Stimulated activated CD4-positive, alpha-beta T cell treated with anti-CD3 and anti-CD28 coated beads, Interleukin-15, amount 100 ng/mL, for 48 hours (primary cell): Measurements from ENCODE around the gene HMGB2.

Experiments
- DNase-seq, 2 donors: peaks; one replicate each; pipeline ENCODE4 v3.0.0-alpha.2; 2020; ENCODE audit warnings: low read depth in 2 of 2

HMGB2 gene

DNA sequence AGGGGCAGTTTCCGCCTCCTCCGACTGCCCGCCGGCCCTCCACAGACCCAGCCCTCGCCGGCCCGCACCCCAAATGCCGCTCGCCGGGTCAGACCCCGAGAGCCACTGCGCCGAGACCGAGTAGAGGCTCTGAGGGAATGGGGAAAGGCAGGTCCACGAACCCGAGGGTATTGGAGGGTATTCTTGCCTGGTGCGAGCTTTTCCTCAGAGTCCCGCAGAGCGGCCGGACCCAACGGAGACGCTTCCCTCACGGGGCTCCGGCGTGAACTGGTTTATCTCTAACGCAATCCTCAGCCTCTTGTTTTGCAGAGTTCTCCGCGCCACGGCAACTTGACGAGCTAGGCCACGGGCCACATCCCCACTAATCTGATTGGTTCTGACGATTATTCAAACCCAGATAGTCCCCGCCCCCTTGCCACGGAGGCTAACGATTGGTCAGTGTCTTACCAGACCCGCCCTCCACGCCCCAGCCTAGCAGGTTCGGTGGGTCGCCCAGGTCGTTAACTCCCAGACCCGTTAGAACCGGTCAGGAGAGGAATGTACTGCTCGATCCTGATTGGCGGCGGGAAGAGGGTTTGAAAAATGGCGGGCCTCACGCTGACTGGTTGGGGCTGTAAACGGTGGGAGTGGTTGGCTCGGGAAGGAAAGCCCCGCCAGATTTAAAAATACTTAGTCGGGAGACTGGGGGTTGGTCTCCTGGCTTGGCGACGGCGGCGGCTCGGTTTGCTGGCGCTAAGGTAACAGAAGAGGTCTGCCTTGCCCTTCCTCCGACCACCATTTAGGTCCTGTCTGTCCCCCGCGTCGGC, at the start of gene HMGB2:
TSS of gene HMGB2 (minus strand) at position 274 of the 806 bp plus-strand sequence. CDS start 709 bp downstream, outside the sequence.
- peak; percentile 99 to 100 for DNase-seq

GRCh38 chr4:173382349-173382748, 48.2 kb upstream of the HMGB2 start:
- DNase-seq = no peak

- DNase-seq = no peak
Observed at GRCh38 chr4:173381610-173382009, 47.5 kb upstream of the HMGB2 start.

DNA sequence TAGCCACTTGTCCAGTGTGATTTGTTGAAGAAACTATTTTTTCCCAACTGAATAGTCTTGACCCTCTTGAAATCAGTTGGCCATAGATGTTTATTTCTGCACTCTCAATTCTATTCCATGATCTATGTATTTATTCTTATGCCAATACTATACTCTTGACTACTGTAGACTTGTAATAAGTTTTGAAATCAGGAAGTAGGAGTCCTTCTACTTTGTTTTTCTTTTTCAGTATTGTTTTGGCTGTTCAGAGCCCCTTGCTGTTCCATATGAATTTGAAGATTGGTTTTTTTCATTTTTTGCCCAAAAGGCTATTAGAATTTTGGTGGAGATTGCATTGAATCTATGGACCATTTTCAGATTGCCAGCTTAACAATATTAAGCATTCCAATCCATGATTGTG, 46.8 kb upstream of the HMGB2 start:
- no peak for DNase-seq

DNA sequence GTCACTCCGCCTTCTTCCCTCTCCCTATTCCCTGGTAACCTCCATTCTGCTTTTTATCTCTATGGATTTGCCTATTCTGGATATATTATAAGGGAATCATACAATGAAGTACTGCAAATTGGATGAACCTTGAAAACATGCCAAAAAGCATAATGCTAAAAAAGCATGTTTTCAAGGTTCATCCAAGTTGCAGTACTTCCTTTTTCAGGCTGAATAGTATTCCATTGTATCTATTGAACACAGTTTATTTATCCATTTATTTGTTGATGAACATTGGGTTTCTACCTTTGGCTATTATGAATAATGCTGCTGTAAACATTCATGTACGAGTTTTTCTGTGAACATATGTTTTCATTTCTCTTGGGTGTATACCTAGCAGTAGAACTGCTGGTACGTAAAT, 45.8 kb upstream of the HMGB2 start:
- DNase-seq = no peak

DNA sequence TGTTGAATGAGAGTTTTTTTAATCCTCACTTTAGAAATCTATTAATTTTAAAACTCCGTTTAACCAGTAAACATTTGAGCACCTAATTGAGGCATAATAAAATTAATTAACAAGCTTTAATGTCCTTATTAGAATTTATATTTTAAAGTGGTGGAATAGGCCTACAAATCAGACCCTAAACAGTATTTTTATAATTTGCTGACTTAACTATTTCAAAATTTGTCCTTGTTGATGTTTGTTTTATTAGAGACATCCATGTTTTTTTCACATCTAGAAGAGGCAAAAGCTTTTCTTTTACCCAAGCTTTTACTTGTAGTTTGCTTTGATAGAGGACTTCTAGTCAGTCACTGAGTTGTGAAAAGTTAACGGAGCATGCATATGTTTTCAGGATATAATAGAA, 40.4 kb upstream of the HMGB2 start:
- no peak for DNase-seq

- DNase-seq = peak in 1 of 2 donors; percentile 14
Observed at GRCh38 chr4:173371292-173372192, 37.4 kb upstream of the HMGB2 start.

DNA sequence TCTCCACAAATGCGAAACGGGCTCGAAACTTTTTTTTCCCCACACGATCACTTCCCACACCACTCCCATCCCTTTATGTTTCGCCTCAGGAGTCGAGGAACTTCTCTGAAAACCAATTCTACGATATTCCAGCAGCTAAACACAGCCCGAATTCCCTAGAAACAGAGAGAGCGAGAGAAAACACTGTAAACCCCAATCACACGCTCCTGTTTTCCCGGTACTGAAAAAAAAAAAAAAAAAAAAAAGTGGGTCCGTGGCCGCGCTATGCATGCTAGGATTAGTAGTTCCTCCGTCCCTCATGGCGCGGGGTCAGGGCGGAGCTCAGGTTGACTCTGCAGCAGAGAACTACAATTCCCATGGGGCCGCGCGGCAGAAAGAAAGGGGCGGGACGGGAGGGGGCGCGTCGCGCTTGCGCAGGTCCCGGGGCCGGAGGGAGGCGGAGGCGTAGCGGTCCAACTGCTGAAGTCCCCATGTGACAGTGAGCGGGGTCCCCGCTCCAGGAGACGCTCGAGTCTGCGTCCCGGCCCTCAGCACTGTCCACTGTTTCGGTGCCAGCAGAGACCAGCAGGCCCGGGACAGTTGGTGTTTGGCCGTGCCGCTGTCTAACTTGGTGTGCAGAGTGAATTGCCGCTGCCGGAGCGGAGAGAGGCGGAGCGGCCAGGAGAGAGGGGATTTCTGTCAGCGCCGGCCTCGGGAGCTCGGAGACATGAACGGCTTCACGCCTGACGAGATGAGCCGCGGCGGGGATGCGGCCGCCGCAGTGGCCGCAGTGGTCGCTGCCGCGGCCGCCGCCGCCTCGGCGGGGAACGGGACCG, 36.5 kb upstream of the HMGB2 start, which contains the start of gene SAP30:
TSS of gene SAP30 (plus strand) at position 478 of the 815 bp plus-strand sequence. CDS start at position 707, 229 bp downstream.
- DNase-seq = peak; percentile 92 to 93

- peak; percentile 40 to 44 for DNase-seq
Observed at GRCh38 chr4:173370130-173370476, 35.9 kb upstream of the HMGB2 start.

DNA sequence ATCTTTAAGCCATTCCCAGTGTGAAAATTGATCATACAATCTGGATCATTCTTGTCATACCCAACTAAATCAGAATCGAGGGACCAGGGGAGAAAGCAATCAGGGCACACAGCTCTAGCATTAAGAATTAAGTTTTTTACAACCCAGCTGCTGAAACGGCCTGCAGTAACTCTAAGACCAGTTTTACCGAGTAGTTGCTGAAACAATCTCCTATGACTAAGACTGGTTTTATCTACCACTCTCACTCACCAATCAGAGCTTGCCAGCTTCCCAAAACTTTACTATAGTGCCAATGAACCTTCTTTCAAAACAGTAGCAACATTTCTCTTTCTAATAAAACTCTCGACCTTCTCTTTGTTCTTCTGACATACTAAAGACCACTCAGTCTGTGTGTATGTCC, 33.8 kb upstream of the HMGB2 start:
- DNase-seq = no peak

DNA sequence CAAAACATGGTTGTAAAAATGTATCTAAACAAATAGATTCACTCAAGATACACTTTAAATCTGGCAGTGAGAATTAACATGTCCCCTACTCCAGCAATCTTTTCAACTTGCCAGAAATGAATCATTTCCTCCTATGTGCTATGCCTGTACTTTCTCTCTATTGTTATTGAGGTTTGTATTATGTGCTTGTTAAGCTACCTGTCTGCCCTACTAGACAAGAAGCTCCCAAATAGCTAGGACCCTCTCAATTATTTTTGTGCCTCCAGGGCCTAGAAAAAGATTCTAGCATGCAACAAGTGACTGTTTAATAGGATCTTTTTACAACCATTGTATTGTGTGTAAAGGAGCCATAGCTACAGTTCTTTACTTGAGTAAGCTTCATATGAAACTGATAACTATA, 33.1 kb upstream of the HMGB2 start:
- no peak for DNase-seq

- DNase-seq = no peak
Observed at GRCh38 chr4:173365359-173365996, 31.3 kb upstream of the HMGB2 start.

DNA sequence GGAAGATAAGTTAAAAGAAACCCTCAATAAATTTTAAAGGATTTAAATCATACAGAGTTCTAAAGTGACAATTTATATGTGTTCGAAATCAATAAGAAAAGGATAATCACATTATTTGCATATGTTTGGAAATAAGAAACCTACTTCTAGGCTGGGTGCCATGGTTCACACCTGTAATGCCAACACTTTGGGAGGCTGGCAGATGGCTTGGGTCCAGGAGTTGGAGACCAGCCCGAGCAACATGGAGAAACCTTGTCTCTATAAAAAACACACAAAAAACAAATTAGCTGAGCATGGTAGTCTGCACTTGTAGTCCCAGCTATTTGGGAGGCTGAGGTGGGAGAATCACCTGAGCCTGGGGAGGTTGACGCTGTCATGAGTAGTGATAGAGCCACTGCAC, 28.5 kb upstream of the HMGB2 start:
- no peak for DNase-seq

DNA sequence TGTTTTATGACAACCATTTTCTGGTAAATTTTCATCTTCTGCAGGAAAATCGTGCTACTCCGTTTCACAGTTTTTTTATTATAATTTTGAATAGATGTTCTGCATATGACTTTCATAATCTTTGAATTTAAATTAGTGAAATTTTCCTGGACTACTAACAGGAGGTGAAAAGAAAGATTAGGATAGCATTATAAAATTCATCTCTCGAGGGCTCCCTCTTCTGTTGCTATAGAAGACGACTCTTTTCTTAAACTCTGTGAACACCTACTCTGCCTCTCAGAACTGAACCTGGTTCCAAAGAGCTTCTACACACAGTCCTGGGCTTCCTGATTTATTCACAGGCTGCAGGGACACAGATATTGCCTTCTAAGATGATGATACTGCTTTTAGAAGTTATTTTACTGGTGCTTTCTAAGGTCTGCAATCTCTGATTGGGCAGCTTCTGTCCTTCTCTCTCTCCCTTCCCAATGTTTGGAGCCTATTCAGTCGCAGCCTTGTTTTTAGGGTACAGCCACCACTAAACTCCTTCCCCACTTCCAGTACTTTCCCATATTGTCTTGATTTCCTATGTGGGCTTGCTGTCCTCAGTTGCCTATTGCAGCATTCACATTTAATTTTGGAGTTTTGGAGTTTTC, 26.5 kb upstream of the HMGB2 start:
- DNase-seq = no peak

GRCh38 chr4:173357939-173358338, 23.8 kb upstream of the HMGB2 start:
- DNase-seq = no peak

GRCh38 chr4:173347467-173347866, 13.3 kb upstream of the HMGB2 start:
- no peak for DNase-seq

- no peak for DNase-seq
Observed at GRCh38 chr4:173346074-173346473, 11.9 kb upstream of the HMGB2 start.

DNA sequence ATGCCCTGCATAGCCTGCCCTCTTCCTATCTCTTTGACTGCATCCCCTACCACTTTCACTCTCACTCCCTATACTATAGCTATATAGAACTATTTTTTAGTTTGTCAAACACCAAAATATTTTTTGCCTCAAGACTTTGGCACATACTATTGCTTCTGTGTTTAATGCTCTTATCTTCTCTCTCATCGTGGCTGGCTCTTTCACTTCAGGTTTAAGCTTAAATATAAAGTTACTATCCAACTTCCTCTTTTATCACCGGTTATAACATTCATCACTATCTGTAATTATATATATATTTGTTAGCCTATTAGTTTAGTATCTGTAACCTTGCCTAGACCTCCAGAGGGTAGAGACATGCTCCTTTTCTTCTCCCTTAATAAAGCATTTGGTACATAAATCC, 11.5 kb upstream of the HMGB2 start:
- no peak for DNase-seq

GRCh38 chr4:173343832-173344397, 9.8 kb upstream of the HMGB2 start:
- DNase-seq = no peak

DNA sequence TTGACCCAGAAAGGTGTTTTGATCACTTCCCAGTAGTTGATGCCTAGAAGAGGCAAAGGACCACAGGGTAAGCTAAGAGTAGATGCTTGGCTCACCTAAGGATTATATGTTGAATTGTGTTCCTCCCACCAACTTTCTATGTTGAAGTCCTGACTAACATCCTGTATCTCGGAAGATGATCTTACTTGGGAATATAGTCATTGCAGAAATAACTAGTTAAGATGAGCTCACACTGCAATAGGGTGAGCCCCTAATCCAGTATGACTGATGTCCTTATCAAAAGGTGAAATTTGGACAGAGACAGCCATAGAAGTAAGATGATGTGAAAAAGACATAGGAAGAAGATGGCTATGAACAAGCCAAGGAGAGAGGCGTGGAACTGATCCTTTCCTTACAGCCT, 3.3 kb upstream of the HMGB2 start:
- DNase-seq = no peak
